SH-SY5Y (cell line): Measurements from ENCODE around the gene ANKDD1B.

Source experiments
- GATA2 ChIP-seq: IDR thresholded peaks from 2 replicates; pipeline ENCODE4 v1.6.1; 2011; ENCODE audit warnings: mild to moderate bottlenecking, low read depth, low read length
- GATA3 ChIP-seq: IDR thresholded peaks from 2 replicates; pipeline ENCODE4 v1.6.1; 2011; ENCODE audit warnings: low read depth, mild to moderate bottlenecking, low read length, moderate library complexity

ANKDD1B gene

GRCh38 chr5:75667586-75667985, 56.3 kb downstream of the ANKDD1B start:
- TF ChIP-seq GATA2: no peak
- no peak for TF ChIP-seq GATA3

DNA sequence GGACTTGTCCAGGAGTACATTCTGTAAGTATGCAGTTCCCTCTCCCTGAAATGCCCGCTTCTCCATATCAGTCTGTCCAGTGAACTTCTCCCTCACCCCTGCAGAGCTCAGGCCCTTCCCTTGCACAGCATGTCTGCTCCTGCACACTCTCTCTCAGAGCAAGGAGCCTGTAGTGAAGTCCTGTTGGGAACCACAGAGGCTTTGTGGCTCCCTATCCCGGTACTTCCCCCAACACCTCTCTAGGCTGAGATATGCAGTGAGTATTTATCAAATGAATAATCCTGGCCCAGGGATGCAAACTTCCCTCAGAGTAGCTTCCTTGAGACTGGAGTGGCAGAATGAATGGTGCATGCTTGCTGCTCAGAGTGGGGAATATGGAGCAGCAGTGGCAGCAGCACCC, 57.2 kb downstream of the ANKDD1B start:
- no peak for TF ChIP-seq GATA2
- TF ChIP-seq GATA3: no peak

GRCh38 chr5:75668977-75669689, 57.9 kb downstream of the ANKDD1B start:
- TF ChIP-seq GATA2: 0 out of 2 replicates have a peak, but pooled peaks have one; percentile 6
- no peak for TF ChIP-seq GATA3

GRCh38 chr5:75670577-75670976, 59.3 kb downstream of the ANKDD1B start:
- TF ChIP-seq GATA2 (no peak), GATA3 (no peak)

DNA sequence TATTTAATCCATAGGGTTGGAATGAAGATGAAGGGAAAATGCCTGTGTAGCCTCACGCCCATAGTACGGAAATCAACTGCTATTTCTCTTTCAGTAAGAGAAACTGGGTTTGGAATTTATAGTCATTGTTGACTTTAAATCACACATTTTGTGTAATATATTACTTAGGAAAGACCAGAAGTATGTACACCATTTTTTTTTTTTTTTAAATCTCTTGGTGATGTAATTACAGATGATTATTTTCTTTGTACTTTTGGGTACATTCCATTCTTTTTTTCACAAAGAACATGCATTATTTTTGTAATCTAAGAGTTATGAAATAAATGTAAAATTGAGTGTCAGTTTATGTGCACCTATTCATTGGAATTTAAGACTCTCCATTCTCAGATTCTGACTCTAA, 60.3 kb downstream of the ANKDD1B start:
- TF ChIP-seq GATA3 (no peak), GATA2 (no peak)

GRCh38 chr5:75672616-75673015, 61.4 kb downstream of the ANKDD1B start:
- no peak for TF ChIP-seq GATA3
- TF ChIP-seq GATA2: no peak

DNA sequence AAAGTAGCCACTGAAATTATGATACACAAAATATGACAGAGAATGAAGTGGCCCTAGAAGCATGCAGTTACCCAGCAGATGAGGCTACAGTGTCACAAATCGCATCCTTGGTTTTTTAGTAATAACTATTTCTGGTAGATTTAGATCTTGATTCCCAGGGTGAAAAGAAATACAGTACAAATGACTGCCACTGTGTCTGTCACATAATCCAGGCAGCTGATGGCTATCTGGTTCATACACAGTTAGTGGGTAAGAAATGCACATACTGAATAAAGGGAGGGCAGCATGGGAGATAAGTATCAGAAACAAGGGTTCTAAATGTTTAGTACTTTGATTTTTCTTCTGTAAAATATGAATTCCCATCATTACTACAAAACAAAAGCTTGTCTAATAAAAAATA, 64.5 kb downstream of the ANKDD1B start:
- TF ChIP-seq GATA3 (peak; percentile 99), GATA2 (peak; percentile 98)

- TF ChIP-seq GATA2 (no peak), GATA3 (no peak)
Observed at GRCh38 chr5:75677607-75678006, 66.4 kb downstream of the ANKDD1B start.

GRCh38 chr5:75678155-75678554, 66.9 kb downstream of the ANKDD1B start:
- no peak for TF ChIP-seq GATA3
- no peak for TF ChIP-seq GATA2

- TF ChIP-seq GATA3 (no peak), GATA2 (no peak)
Observed at GRCh38 chr5:75681125-75681830, 70.0 kb downstream of the ANKDD1B start.

DNA sequence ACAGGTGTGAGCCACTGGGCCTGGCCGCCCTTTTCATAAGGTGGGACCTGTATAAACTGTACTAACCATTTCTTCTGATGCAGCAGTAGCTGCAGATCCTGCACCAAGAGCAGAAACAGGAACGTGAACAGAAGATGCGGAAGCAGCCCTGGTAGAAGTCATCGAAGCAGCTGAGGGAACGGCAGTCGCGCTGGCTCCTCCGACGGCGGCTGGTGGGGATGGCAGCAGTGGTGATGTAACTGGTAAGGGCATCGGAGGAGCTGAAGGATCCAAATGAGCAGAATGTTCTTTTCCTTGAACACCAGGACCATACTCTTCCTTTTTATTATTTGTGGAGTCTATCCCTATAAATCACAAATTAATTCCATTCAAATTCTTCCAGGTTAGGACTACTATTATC, 73.9 kb downstream of the ANKDD1B start:
- no peak for TF ChIP-seq GATA2
- no peak for TF ChIP-seq GATA3

GRCh38 chr5:75686480-75686879, 75.2 kb downstream of the ANKDD1B start:
- TF ChIP-seq GATA2 (no peak), GATA3 (no peak)

DNA sequence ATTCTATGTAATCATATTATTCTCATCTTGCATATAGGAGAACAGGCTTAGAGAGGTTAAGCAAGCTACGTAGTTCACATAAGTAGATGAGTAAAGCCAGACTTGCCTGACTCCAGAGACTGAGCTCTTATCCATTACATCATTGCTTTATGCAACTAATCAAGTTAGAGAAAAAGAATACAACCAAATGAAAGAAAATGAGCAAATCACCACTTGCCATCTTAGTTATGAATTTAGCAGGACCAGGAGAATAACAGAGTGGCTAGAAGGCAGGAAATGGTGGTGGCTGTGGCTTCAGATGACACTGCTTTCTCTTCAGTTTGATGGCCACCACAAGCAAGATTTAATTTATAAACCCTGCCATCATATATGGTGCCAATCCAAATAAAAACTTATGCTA, 79.4 kb downstream of the ANKDD1B start:
- TF ChIP-seq GATA3 (peak; percentile 61; the same call in 1 of the 2 replicates), GATA2 (peak; percentile 24; the same call in 1 of the 2 replicates)

- TF ChIP-seq GATA2 (no peak), GATA3 (no peak)
Observed at GRCh38 chr5:75694781-75695180, 83.5 kb downstream of the ANKDD1B start.

DNA sequence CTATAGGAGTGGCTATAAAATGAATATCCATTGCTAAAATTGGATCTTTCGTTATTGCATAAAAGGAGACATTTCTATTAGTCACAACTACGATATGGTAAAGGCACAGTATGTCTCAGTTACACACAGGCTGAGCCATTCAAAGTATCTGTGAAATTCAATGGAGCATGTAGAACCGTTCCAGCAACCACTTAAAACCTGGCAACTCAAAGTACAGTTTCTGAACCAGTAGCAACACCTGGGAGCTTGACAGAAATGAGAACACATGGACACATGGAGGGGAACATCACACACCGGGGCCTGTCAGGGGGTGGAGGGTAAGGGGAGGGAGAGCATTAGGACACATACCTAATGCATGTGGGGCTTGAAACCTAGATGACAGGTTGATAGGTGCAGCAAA, 90.6 kb downstream of the ANKDD1B start:
- TF ChIP-seq GATA2: no peak
- no peak for TF ChIP-seq GATA3
